Middle frontal gyrus (tissue), 1 donor: ENCODE measurements around the gene TMEM201.

Experiments
- DNase-seq: peaks from one replicate; pipeline ENCODE4 v3.0.0-alpha.2; 2015; ENCODE audit warnings: low spot score; ENCODE audit errors: extremely low spot score

The TMEM201 gene

GRCh38 chr1:9653491-9654050 is 64.9 kb downstream of the TMEM201 start:
- DNase-seq = no peak

- DNase-seq = no peak
Observed at GRCh38 chr1:9654051-9654833, 65.5 kb downstream of the TMEM201 start.

- DNase-seq = no peak
Observed at GRCh38 chr1:9654834-9655723, 66.4 kb downstream of the TMEM201 start.

- DNase-seq = no peak
Observed at GRCh38 chr1:9655836-9656235, 67.1 kb downstream of the TMEM201 start.

GRCh38 chr1:9657521-9658032 is 68.9 kb downstream of the TMEM201 start:
- DNase-seq = no peak

- no peak for DNase-seq
Observed at GRCh38 chr1:9658199-9658598, 69.5 kb downstream of the TMEM201 start.

GRCh38 chr1:9659328-9659727 is 70.6 kb downstream of the TMEM201 start:
- DNase-seq = no peak

- no peak for DNase-seq
Observed at GRCh38 chr1:9663257-9663656, 74.5 kb downstream of the TMEM201 start.
